HL-60 (cell line): Measurements from ENCODE around the gene ART5.

Experiments used
- GABPA ChIP-seq: IDR thresholded peaks from 2 replicates; pipeline ENCODE4 v1.6.1; 2012; ENCODE audit warnings: low read depth
- POLR2AphosphoS5 ChIP-seq: IDR thresholded peaks from 2 replicates; pipeline ENCODE4 v1.6.1; 2012; ENCODE audit warnings: low read depth
- TF ChIP-seq, protein P1 (sequence below): IDR thresholded peaks from one replicate; pipeline ENCODE4 v1.5.1; 2011; ENCODE audit warnings: low read length, control low read depth, inconsistent platforms; ENCODE audit not compliant: insufficient read depth
- TF ChIP-seq, protein P2 (sequence below): IDR thresholded peaks from 2 replicates; pipeline ENCODE4 v1.6.1; 2012; ENCODE audit warnings: low read depth; ENCODE audit not compliant: insufficient replicate concordance

DNA sequence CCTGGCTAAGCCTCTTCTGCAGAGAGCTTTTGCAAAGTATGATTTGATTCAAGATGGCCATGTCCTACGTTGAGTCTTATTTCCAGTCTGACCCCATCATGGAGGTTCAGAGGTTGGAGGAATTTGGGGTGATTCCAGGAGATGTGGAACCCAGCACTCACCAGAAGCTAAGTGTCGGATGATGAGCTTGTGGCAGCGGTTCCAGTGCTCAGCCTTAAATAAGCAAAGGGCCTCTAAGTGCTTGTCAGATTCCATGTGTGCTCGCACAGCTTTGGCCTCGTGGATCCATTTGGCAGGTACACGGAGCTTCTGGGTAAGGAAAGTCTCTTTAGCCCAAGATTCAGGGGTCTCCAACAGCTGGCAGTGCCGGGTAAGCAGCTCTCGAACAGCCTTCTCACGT is 41.2 kb upstream of the ART5 start:
- TF ChIP-seq, protein P1, sequence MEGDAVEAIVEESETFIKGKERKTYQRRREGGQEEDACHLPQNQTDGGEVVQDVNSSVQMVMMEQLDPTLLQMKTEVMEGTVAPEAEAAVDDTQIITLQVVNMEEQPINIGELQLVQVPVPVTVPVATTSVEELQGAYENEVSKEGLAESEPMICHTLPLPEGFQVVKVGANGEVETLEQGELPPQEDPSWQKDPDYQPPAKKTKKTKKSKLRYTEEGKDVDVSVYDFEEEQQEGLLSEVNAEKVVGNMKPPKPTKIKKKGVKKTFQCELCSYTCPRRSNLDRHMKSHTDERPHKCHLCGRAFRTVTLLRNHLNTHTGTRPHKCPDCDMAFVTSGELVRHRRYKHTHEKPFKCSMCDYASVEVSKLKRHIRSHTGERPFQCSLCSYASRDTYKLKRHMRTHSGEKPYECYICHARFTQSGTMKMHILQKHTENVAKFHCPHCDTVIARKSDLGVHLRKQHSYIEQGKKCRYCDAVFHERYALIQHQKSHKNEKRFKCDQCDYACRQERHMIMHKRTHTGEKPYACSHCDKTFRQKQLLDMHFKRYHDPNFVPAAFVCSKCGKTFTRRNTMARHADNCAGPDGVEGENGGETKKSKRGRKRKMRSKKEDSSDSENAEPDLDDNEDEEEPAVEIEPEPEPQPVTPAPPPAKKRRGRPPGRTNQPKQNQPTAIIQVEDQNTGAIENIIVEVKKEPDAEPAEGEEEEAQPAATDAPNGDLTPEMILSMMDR = no peak
- TF ChIP-seq, protein P2, sequence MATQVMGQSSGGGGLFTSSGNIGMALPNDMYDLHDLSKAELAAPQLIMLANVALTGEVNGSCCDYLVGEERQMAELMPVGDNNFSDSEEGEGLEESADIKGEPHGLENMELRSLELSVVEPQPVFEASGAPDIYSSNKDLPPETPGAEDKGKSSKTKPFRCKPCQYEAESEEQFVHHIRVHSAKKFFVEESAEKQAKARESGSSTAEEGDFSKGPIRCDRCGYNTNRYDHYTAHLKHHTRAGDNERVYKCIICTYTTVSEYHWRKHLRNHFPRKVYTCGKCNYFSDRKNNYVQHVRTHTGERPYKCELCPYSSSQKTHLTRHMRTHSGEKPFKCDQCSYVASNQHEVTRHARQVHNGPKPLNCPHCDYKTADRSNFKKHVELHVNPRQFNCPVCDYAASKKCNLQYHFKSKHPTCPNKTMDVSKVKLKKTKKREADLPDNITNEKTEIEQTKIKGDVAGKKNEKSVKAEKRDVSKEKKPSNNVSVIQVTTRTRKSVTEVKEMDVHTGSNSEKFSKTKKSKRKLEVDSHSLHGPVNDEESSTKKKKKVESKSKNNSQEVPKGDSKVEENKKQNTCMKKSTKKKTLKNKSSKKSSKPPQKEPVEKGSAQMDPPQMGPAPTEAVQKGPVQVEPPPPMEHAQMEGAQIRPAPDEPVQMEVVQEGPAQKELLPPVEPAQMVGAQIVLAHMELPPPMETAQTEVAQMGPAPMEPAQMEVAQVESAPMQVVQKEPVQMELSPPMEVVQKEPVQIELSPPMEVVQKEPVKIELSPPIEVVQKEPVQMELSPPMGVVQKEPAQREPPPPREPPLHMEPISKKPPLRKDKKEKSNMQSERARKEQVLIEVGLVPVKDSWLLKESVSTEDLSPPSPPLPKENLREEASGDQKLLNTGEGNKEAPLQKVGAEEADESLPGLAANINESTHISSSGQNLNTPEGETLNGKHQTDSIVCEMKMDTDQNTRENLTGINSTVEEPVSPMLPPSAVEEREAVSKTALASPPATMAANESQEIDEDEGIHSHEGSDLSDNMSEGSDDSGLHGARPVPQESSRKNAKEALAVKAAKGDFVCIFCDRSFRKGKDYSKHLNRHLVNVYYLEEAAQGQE = no peak
- no peak for TF ChIP-seq GABPA
- TF ChIP-seq POLR2AphosphoS5 = no peak
